Activated CD4-positive, alpha-beta T cell treated with anti-CD3 and anti-CD28 coated beads, Interleukin-2, amount 10 ng/mL, durations not matched to agents 24 days and 14 days (primary cell): ENCODE data around the gene FRYL. TPM values are rescaled to one million over a fixed set of nuclear protein-coding genes. Genes with fewer than 3 reads are reported as not detected.
"Not testable (repeated sequence)": the region's sequence is repeated elsewhere in the genome, so short reads cannot be mapped to it uniquely, and the experiment has no call there.

Experiments used
- DNase-seq: peaks from one replicate; pipeline ENCODE4 v3.0.0; 2022
- H3K27ac Mint-ChIP-seq: one replicate; pipeline ENCODE4 v1.8.0; 2022; ENCODE audit warnings: mild to moderate bottlenecking, mixed read lengths
- H3K27me3 Mint-ChIP-seq: one replicate; pipeline ENCODE4 v1.8.0; 2022; ENCODE audit warnings: mixed read lengths
- H3K36me3 Mint-ChIP-seq: one replicate; pipeline ENCODE4 v1.8.0; 2022; ENCODE audit warnings: low read depth, mild to moderate bottlenecking, mixed read lengths
- H3K4me1 Mint-ChIP-seq: one replicate; pipeline ENCODE4 v1.8.0; 2021; ENCODE audit warnings: mixed read lengths
- H3K4me3 Mint-ChIP-seq: one replicate; pipeline ENCODE4 v1.8.0; 2022; ENCODE audit warnings: mild to moderate bottlenecking, moderate library complexity, mixed read lengths
- H3K9me3 Mint-ChIP-seq: one replicate; pipeline ENCODE4 v1.8.0; 2021; ENCODE audit warnings: mixed read lengths
- intact Hi-C: fragments of 100-400 bp; cut with micrococcal nuclease; formaldehyde crosslinking; loops from one replicate; pipeline ENCODE4 v1.15.1; 2023
- total RNA-seq: library from RNA; stranded (reverse); gene quantifications from 2 replicates; pipeline ENCODE4 v1.2.3, GENCODE V29; 2022

Gene FRYL
- total RNA-seq, 1 donor from 2014 or later: 66.0 TPM

- intact Hi-C loops, H3K27ac Mint-ChIP-seq, H3K4me3 Mint-ChIP-seq, H3K27me3 Mint-ChIP-seq, H3K4me1 Mint-ChIP-seq, DNase-seq, H3K36me3 Mint-ChIP-seq, H3K9me3 Mint-ChIP-seq: not testable (repeated sequence)
These were observed 328.4 kb downstream of the FRYL start for GRCh38 chr4:48451656-48452055.

DNA sequence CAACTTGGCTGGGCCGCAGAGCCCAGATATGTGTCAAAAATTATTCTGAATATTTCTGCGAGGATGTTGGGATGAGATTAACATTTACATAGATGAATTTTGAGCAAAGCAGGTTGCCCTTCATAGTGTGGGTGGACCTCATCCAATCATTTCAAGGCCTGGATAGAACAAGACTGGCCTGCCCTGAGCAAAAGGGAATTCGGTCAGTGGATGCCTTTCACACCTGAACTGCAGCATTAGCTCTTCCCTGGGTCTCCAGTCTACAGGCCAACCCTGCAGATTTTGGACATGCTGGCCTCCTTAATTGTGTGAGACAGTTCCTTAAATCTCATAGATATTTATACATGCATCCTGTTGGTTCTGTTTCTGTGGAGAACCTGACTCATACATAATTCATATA is 329.3 kb downstream of the FRYL start:
- Mint-ChIP-seq H3K9me3 (no peaks in the 10 kb centered on the region), H3K27ac (no peak overlapping the region), H3K36me3 (no peaks in the 10 kb centered on the region), H3K4me1 (no peaks in the 10 kb centered on the region), H3K27me3 (peaks cover 5% of the 10 kb centered on the region), H3K4me3 (no peak overlapping the region)
- no peak for DNase-seq
- intact Hi-C loops: no loop called here

DNA sequence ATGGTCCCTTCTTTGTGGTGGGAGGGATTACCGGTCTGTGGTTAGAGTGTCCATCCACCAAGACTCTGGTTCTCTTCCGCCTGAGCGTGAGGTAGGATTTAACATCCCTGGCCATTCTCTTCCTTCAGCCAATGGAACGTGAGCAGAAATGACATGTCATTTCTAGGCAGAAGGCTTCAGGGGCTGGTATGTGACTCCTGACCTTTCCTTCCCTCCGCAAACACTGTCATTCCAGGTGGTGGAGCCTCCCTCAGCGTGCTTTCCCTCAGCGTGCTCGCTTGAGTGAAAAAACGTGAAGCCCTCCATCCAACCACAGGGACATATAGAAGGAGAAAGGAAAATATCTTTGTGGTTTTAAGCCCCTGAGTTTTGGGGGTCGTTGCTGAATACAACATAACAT is 330.9 kb downstream of the FRYL start:
- Mint-ChIP-seq H3K27ac (no peak overlapping the region), H3K36me3 (no peaks in the 10 kb centered on the region), H3K4me1 (no peaks in the 10 kb centered on the region), H3K9me3 (no peaks in the 10 kb centered on the region), H3K27me3 (peaks cover 5% of the 10 kb centered on the region), H3K4me3 (no peak overlapping the region)
- DNase-seq: no peak
- intact Hi-C loops: loop anchor here (5.0 kb wide), 2 partner anchors 132 to 513 kb away; no protein-coding TSS in a partner anchor

Other genes starting within 250 kb of the FRYL start
- gene OCIAD1, start 50.8 kb upstream of the FRYL start, total RNA-seq: 116 and 130 TPM in 2 replicates
- 54.1 and 65.3 TPM in 2 replicates for gene OCIAD2, start 126.5 kb upstream of the FRYL start, total RNA-seq
- gene CWH43, start 206.0 kb upstream of the FRYL start, total RNA-seq: not detected in 2 replicates